ENCODE measurements around the gene CPNE6. TPM values are rescaled to one million over a fixed set of nuclear protein-coding genes. Genes with fewer than 3 reads are reported as not detected.

The CPNE6 gene
- polyA plus RNA-seq, 2 of the 4 experiments (the other 2 are of a cell fraction) = not detected

- TF ChIP-seq MAFK (IDR thresholded peaks at IDR 0.05; ENCODE audit: partially characterized antibody) = no peak
- TF ChIP-seq TP53 (CRISPR knock-in tag; IDR thresholded peaks at IDR 0.05) = no peak
- TF ChIP-seq, protein P1, sequence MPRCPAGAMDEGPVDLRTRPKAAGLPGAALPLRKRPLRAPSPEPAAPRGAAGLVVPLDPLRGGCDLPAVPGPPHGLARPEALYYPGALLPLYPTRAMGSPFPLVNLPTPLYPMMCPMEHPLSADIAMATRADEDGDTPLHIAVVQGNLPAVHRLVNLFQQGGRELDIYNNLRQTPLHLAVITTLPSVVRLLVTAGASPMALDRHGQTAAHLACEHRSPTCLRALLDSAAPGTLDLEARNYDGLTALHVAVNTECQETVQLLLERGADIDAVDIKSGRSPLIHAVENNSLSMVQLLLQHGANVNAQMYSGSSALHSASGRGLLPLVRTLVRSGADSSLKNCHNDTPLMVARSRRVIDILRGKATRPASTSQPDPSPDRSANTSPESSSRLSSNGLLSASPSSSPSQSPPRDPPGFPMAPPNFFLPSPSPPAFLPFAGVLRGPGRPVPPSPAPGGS (IDR thresholded peaks at IDR 0.05) = no peak
- TF ChIP-seq HDAC2 (IDR thresholded peaks at IDR 0.05) = no peak
- TF ChIP-seq CBX8 (IDR thresholded peaks at IDR 0.05) = no peak
- no peak for TF ChIP-seq CTCF (IDR thresholded peaks at IDR 0.05)
- TF ChIP-seq EP300 (IDR thresholded peaks at IDR 0.05) = no peak
- no peak for TF ChIP-seq POLR2AphosphoS2 (conservative IDR thresholded peaks at IDR 0.05; ENCODE audit: low read length)
- TF ChIP-seq E2F6 (IDR thresholded peaks at IDR 0.05; ENCODE audit: borderline replicate concordance, low read depth) = no peak
- TF ChIP-seq ZNF302 (CRISPR knock-in tag; IDR thresholded peaks at IDR 0.05) = no peak
- no peak for TF ChIP-seq SREBF2 (IDR thresholded peaks at IDR 0.05)
- TF ChIP-seq, protein P2, sequence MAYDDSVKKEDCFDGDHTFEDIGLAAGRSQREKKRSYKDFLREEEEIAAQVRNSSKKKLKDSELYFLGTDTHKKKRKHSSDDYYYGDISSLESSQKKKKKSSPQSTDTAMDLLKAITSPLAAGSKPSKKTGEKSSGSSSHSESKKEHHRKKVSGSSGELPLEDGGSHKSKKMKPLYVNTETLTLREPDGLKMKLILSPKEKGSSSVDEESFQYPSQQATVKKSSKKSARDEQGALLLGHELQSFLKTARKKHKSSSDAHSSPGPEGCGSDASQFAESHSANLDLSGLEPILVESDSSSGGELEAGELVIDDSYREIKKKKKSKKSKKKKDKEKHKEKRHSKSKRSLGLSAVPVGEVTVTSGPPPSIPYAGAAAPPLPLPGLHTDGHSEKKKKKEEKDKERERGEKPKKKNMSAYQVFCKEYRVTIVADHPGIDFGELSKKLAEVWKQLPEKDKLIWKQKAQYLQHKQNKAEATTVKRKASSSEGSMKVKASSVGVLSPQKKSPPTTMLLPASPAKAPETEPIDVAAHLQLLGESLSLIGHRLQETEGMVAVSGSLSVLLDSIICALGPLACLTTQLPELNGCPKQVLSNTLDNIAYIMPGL (CRISPR knock-in tag; IDR thresholded peaks at IDR 0.05; ENCODE audit: borderline replicate concordance) = no peak
- no peak for TF ChIP-seq NPAS2 (CRISPR knock-in tag; IDR thresholded peaks at IDR 0.05; ENCODE audit: borderline replicate concordance)
- no peak for TF ChIP-seq POLR2A (IDR thresholded peaks at IDR 0.05; ENCODE audit: low read length)
- TF ChIP-seq KDM1A (IDR thresholded peaks at IDR 0.05; ENCODE audit: low read depth) = no peak
- TF ChIP-seq, protein P3, sequence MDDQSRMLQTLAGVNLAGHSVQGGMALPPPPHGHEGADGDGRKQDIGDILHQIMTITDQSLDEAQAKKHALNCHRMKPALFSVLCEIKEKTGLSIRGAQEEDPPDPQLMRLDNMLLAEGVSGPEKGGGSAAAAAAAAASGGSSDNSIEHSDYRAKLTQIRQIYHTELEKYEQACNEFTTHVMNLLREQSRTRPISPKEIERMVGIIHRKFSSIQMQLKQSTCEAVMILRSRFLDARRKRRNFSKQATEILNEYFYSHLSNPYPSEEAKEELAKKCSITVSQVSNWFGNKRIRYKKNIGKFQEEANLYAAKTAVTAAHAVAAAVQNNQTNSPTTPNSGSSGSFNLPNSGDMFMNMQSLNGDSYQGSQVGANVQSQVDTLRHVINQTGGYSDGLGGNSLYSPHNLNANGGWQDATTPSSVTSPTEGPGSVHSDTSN (IDR thresholded peaks at IDR 0.05) = no peak
- no peak for TF ChIP-seq MAZ (IDR thresholded peaks at IDR 0.05; ENCODE audit: borderline replicate concordance, low read depth, low read length)
- TF ChIP-seq MYC (IDR thresholded peaks at IDR 0.05; ENCODE audit: borderline replicate concordance, low read length) = no peak
- TF ChIP-seq FOSB (CRISPR knock-in tag; IDR thresholded peaks at IDR 0.05) = no peak
- TF ChIP-seq RCOR1 (IDR thresholded peaks at IDR 0.05; ENCODE audit: low read depth, low read length) = no peak
- no peak overlapping the region for H3K4me2 ChIP-seq
- ATAC-seq (no peak), DNase-seq (ENCODE audit: low read depth in 1 of 2, low spot score in 1 of 2) (no peak), FAIRE-seq (no peak)
- no peak overlapping the region for H3K27ac ChIP-seq
- peaks cover 10% of the 10 kb centered on the region; the same call in 2 of the 3 replicates for H3K4me1 ChIP-seq
- no peaks in the 10 kb centered on the region for H3K9me3 ChIP-seq
- POLR2A ChIA-PET = interaction anchor here (0.7 to 1.6 kb wide), 3 partner anchors 39 to 188 kb away, joined by 3 to 9 read pairs (median 3); partner anchors contain the start of genes DCAF11, NRL, PCK2 and TINF2
- no peak overlapping the region for H3K4me3 ChIP-seq
- CTCF ChIA-PET = interaction anchor here (1.2 to 15.8 kb wide), 7 partner anchors 12 to 243 kb away, joined by 4 to 405 read pairs (median 14); partner anchors contain the start of genes IRF9, PCK2 and PSME1
- 70% methylated on average over 6 of the region's 6 CpGs for WGBS (ENCODE audit: missing lambda C conversion rate)
Measured at GRCh38 chr14:24054324-24054641, 17.1 kb upstream of the CPNE6 start.

- whole genome bisulfite sequencing (ENCODE audit: missing lambda C conversion rate) = 56% methylated on average over 9 of the region's 9 CpGs
- H3K27ac ChIP-seq = no peak overlapping the region
- ChIA-PET POLR2A (interaction anchor here (1.3 to 1.6 kb wide), 2 partner anchors 39 to 188 kb away, joined by 3 to 9 read pairs; partner anchors contain the start of genes PCK2 and TINF2), CTCF (interaction anchor here (1.2 to 15.8 kb wide), 6 partner anchors 12 to 242 kb away, joined by 4 to 405 read pairs (median 60); partner anchors contain the start of genes PCK2 and PSME1)
- ATAC-seq (no peak), DNase-seq (ENCODE audit: low read depth in 1 of 2, low spot score in 1 of 2) (no peak), FAIRE-seq (no peak)
- H3K4me1 ChIP-seq = peaks cover 10% of the 10 kb centered on the region; the same call in 2 of the 3 replicates
- no peak overlapping the region for H3K4me2 ChIP-seq
- H3K9me3 ChIP-seq = no peaks in the 10 kb centered on the region
- no peak overlapping the region for H3K4me3 ChIP-seq
- TF ChIP-seq POLR2A (IDR thresholded peaks at IDR 0.05; ENCODE audit: low read length) (no peak), NPAS2 (CRISPR knock-in tag; IDR thresholded peaks at IDR 0.05; ENCODE audit: borderline replicate concordance) (no peak), E2F6 (IDR thresholded peaks at IDR 0.05; ENCODE audit: borderline replicate concordance, low read depth) (no peak), CHD4 (IDR thresholded peaks at IDR 0.05; ENCODE audit: borderline replicate concordance) (no peak), MAZ (IDR thresholded peaks at IDR 0.05; ENCODE audit: borderline replicate concordance, low read depth, low read length) (no peak), ELK1 (IDR thresholded peaks at IDR 0.05; ENCODE audit: low read depth, low read length) (no peak), SMC3 (IDR thresholded peaks at IDR 0.05) (no peak), HOXB5 (CRISPR knock-in tag; IDR thresholded peaks at IDR 0.05) (no peak), NFE2L2 (conservative IDR thresholded peaks at IDR 0.05; ENCODE audit: low read length) (no peak), BHLHE40 (IDR thresholded peaks at IDR 0.05; ENCODE audit: low read depth, low read length) (no peak), FOSL2 (IDR thresholded peaks at IDR 0.05) (no peak), FOSL2 (CRISPR knock-in tag; IDR thresholded peaks at IDR 0.05) (no peak), TFCP2L1 (CRISPR knock-in tag; IDR thresholded peaks at IDR 0.05) (no peak)
- TF ChIP-seq, protein P3 (IDR thresholded peaks at IDR 0.05) = no peak
Measured at GRCh38 chr14:24054646-24055045, 16.7 kb upstream of the CPNE6 start.

Data from A549 (cell line).